H1 (cell line): ENCODE measurements around the gene LTA4H. TPM values are rescaled to one million over a fixed set of nuclear protein-coding genes. Genes with fewer than 3 reads are reported as not detected.

Experiments
- CTCF ChIA-PET: fragments of 300-600 bp; sonication (Branson Sonifier 250); formaldehyde crosslinking; loops from one replicate; lab custom pipeline; 2021; ENCODE audit not compliant: partially characterized antibody; lab: Charles Lee
- POLR2A ChIA-PET: fragments of 300-600 bp; sonication (Branson Sonifier 250); formaldehyde crosslinking; loops from one replicate; lab custom pipeline; 2021; ENCODE audit warnings: inconsistent platforms; ENCODE audit not compliant: partially characterized antibody; lab: Charles Lee
- DNase-seq, 2 experiments: peaks; one replicate each; pipeline versions ENCODE4 v3.0.0 to v3.0.0-alpha.2; 2010 to 2022; ENCODE audit warnings: low spot score in 2 of 2, low read depth in 1 of 2, mixed read lengths in 1 of 2
- FAIRE-seq: peaks from 2 replicates; lab custom pipeline; 2011; peaks lifted over from hg19 to GRCh38; lab: Jason Lieb, UNC
- H2AFZ ChIP-seq: 2 replicates; pipeline ENCODE4 v1.8.1; 2012; ENCODE audit warnings: low read length, inconsistent platforms
- H2AK5ac ChIP-seq: 2 replicates; pipeline ENCODE4 v1.6.1; 2013; ENCODE audit warnings: low read depth, low read length
- H2BK120ac ChIP-seq: replicated peaks from 2 replicates; pipeline ENCODE3; 2013; ENCODE audit warnings: low read depth, low read length, inconsistent platforms
- H2BK12ac ChIP-seq: 2 replicates; pipeline ENCODE4 v1.6.1; 2013; ENCODE audit warnings: low read depth, low read length
- H2BK15ac ChIP-seq: 2 replicates; pipeline ENCODE4 v1.6.1; 2013; ENCODE audit warnings: low read length
- H2BK20ac ChIP-seq: 2 replicates; pipeline ENCODE4 v1.6.1; 2013; ENCODE audit warnings: low read length
- H2BK5ac ChIP-seq: 2 replicates; pipeline ENCODE4 v1.6.1; 2013; ENCODE audit warnings: low read depth, low read length
- H3K14ac ChIP-seq: 2 replicates; pipeline ENCODE4 v1.6.1; 2013; ENCODE audit warnings: inconsistent platforms; ENCODE audit not compliant: insufficient read length
- H3K18ac ChIP-seq: 2 replicates; pipeline ENCODE4 v1.6.1; 2013; ENCODE audit warnings: low read length; ENCODE audit errors: extremely low read depth
- H3K23ac ChIP-seq: 2 replicates; pipeline ENCODE4 v1.6.1; 2013; ENCODE audit warnings: inconsistent platforms; ENCODE audit not compliant: insufficient read length
- H3K23me2 ChIP-seq: 2 replicates; pipeline ENCODE4 v1.6.1; 2013; ENCODE audit warnings: low read depth, low read length
- H3K27ac ChIP-seq: 2 replicates; pipeline ENCODE4 v1.6.1; 2011; ENCODE audit warnings: low read depth, low read length, inconsistent platforms
- H3K27me3 ChIP-seq, 4 experiments: replicated peaks in 1 of 4; 1 replicate in 1 of 4; 2 replicates in 3 of 4; pipeline versions ENCODE4 v1.6.1 to v1.8.1; 2011 to 2013; ENCODE audit warnings: low read length in 3 of 4, mild to moderate bottlenecking in 3 of 4, inconsistent platforms in 2 of 4, mixed read lengths in 2 of 4, moderate library complexity in 1 of 4; ENCODE audit not compliant: control insufficient read depth in 3 of 4, insufficient read depth in 3 of 4; ENCODE audit errors: extremely low read depth in 1 of 4
- H3K36me3 ChIP-seq, 4 experiments: 2 replicates each; pipeline versions ENCODE4 v1.6.1 to v1.8.1; 2011 to 2013; ENCODE audit warnings: mild to moderate bottlenecking in 4 of 4, low read length in 3 of 4, moderate library complexity in 2 of 4, control low read depth in 1 of 4, inconsistent platforms in 1 of 4; ENCODE audit not compliant: insufficient read depth in 4 of 4, control insufficient read depth in 2 of 4
- H3K4ac ChIP-seq: replicated peaks from 2 replicates; pipeline ENCODE3; 2013; ENCODE audit warnings: low read length, low read depth, mixed read lengths, inconsistent platforms; ENCODE audit not compliant: insufficient read length
- H3K4me1 ChIP-seq, 4 experiments: replicated peaks in 1 of 4; 1 replicate in 1 of 4; 2 replicates in 3 of 4; pipeline versions ENCODE4 v1.6.1 to v1.8.1; 2011 to 2013; ENCODE audit warnings: low read length in 3 of 4, inconsistent platforms in 2 of 4, mixed read lengths in 1 of 4; ENCODE audit not compliant: insufficient read depth in 4 of 4, control insufficient read depth in 3 of 4
- H3K4me2 ChIP-seq, 2 experiments: 2 replicates each; pipeline versions ENCODE4 v1.6.1 to v1.8.1; 2011 to 2013; ENCODE audit warnings: low read depth in 2 of 2, low read length in 2 of 2, control low read depth in 1 of 2, inconsistent platforms in 1 of 2, mild to moderate bottlenecking in 1 of 2; ENCODE audit not compliant: insufficient read depth in 1 of 2
- H3K4me3 ChIP-seq, 4 experiments: fragments of 200-600, 300-600 bp in 1 of 4; sonication (generic), shearing (Covaris generic), sonication (Bioruptor Twin) in 1 of 4; 2 replicates each; pipeline versions ENCODE4 v1.5.1 to v1.8.1; 2011 to 2016; ENCODE audit warnings: low read length in 4 of 4, low read depth in 3 of 4, control low read depth in 2 of 4, inconsistent platforms in 2 of 4, mild to moderate bottlenecking in 2 of 4, mixed read lengths in 1 of 4, moderate library complexity in 1 of 4; ENCODE audit not compliant: insufficient read depth in 2 of 4; ENCODE audit errors: extremely low read depth in 1 of 4
- H3K56ac ChIP-seq: replicated peaks from 2 replicates; pipeline ENCODE3; 2013; ENCODE audit warnings: low read depth, mild to moderate bottlenecking, mixed read lengths, low read length, inconsistent platforms; ENCODE audit not compliant: insufficient read length
- H3K79me1 ChIP-seq: 2 replicates; pipeline ENCODE4 v1.6.1; 2013; ENCODE audit warnings: low read depth, low read length, control low read depth
- H3K79me2 ChIP-seq, 2 experiments: 2 replicates each; pipeline versions ENCODE4 v1.6.1 to v1.8.1; 2012 to 2013; ENCODE audit warnings: low read length in 2 of 2, mild to moderate bottlenecking in 2 of 2, inconsistent platforms in 1 of 2; ENCODE audit not compliant: insufficient read depth in 2 of 2, control insufficient read depth in 1 of 2
- H3K9ac ChIP-seq, 4 experiments: replicated peaks in 1 of 4; 1 replicate in 1 of 4; 2 replicates in 3 of 4; pipeline versions ENCODE4 v1.6.1 to v1.8.1; 2011 to 2013; ENCODE audit warnings: low read depth in 3 of 4, low read length in 3 of 4, control low read depth in 2 of 4, mild to moderate bottlenecking in 2 of 4, moderate library complexity in 2 of 4, inconsistent platforms in 1 of 4; ENCODE audit errors: extremely low read depth in 1 of 4
- H3K9me3 ChIP-seq, 2 experiments: 2 replicates each; pipeline versions ENCODE4 v1.6.1 to v1.8.1; 2012 to 2013; ENCODE audit warnings: mild to moderate bottlenecking in 2 of 2, moderate library complexity in 2 of 2, control low read depth in 1 of 2, inconsistent platforms in 1 of 2, low read depth in 1 of 2, low read length in 1 of 2, mixed read lengths in 1 of 2; ENCODE audit not compliant: insufficient read depth in 2 of 2
- H4K20me1 ChIP-seq, 2 experiments: replicated peaks in 1 of 2; 2 replicates each; pipeline versions ENCODE3 to v1.8.1; 2011 to 2013; ENCODE audit warnings: inconsistent platforms in 2 of 2, low read length in 2 of 2, mild to moderate bottlenecking in 1 of 2; ENCODE audit not compliant: insufficient read depth in 2 of 2, control insufficient read depth in 1 of 2
- H4K5ac ChIP-seq: 2 replicates; pipeline ENCODE4 v1.6.1; 2013; ENCODE audit warnings: low read length, low read depth, mixed read lengths, inconsistent platforms; ENCODE audit not compliant: insufficient read length
- H4K8ac ChIP-seq: 2 replicates; pipeline ENCODE4 v1.8.0; 2013; ENCODE audit warnings: mild to moderate bottlenecking, moderate library complexity, low read length, inconsistent platforms; ENCODE audit not compliant: insufficient read depth; ENCODE audit errors: extremely low read depth
- H4K91ac ChIP-seq: replicated peaks from 2 replicates; pipeline ENCODE3; 2013; ENCODE audit warnings: low read length, mixed read lengths, inconsistent platforms; ENCODE audit not compliant: insufficient read length
- HDAC6 ChIP-seq: IDR thresholded peaks from one replicate; pipeline ENCODE4 v1.7.1; 2012; ENCODE audit warnings: low read depth, mild to moderate bottlenecking, inconsistent platforms, low read length, moderate library complexity
- JUND ChIP-seq: IDR thresholded peaks from 2 replicates; pipeline ENCODE4 v1.6.1; 2011; ENCODE audit warnings: mild to moderate bottlenecking, improper control_type of control experiment, low read length
- KDM5A ChIP-seq: fragments of 200-600 bp; IDR thresholded peaks from 2 replicates; pipeline ENCODE4 v1.7.1; 2012; ENCODE audit warnings: mild to moderate bottlenecking, low read length, inconsistent platforms, mixed read lengths
- ZNF274 ChIP-seq: IDR thresholded peaks from 2 replicates; pipeline ENCODE4 v1.7.0; 2012; ENCODE audit warnings: low read length, borderline replicate concordance; ENCODE audit errors: extremely low read depth
- WGBS, 2 experiments: shearing (Covaris generic) in 1 of 2; methylation state at CpG; one replicate each; pipeline versions ENCODE4 v1.1.6 to v1.1.7; 2013 to 2015; ENCODE audit warnings: low lambda C conversion rate in 2 of 2, mixed read lengths in 2 of 2, inconsistent platforms in 1 of 2, low coverage in 1 of 2, missing lambda C conversion rate in 1 of 2; ENCODE audit not compliant: insufficient replicate concordance in 2 of 2, insufficient coverage in 1 of 2, insufficient read length in 1 of 2; ENCODE audit errors: extremely low coverage in 1 of 2, missing lambda C conversion rate in 1 of 2; 5-methylcytosine and 5-hydroxymethylcytosine counted together
- polyA plus RNA-seq, 7 experiments: library from polyadenylated mRNA; depleted of rRNA in 3 of 7; stranded (reverse) in 5 of 7; unstranded in 2 of 7; fragments of >200 nt in 5 of 7; fragments of 200-250 nt in 2 of 7; gene quantifications; 1 replicate in 5 of 7; 2 replicates in 1 of 7; 4 replicates in 1 of 7; pipeline versions ENCODE4 v1.2.1 to v1.2.3, GENCODE V29; 2011 to 2013; ENCODE audit warnings: missing spikeins in 2 of 7, mixed read lengths in 2 of 7
- total RNA-seq: library from RNA; stranded (reverse); fragmentation: NEBNext Ultra II Directional; extraction: Animal tissue kit (Norgen Biotek cat#: 25700); gene quantifications from 2 replicates; pipeline ENCODE4 v1.2.1, GENCODE V29; 2021
- TF ChIP-seq, protein P1 (sequence below): IDR thresholded peaks from 2 replicates; pipeline ENCODE4 v1.6.1; 2012; ENCODE audit warnings: low read length, inconsistent platforms

The LTA4H gene
- total and polyA plus RNA-seq, 2 of the 8 experiments (the other 6 are each of a cell fraction or from before 2014, with no cell fraction given): 106 to 167 TPM

DNA sequence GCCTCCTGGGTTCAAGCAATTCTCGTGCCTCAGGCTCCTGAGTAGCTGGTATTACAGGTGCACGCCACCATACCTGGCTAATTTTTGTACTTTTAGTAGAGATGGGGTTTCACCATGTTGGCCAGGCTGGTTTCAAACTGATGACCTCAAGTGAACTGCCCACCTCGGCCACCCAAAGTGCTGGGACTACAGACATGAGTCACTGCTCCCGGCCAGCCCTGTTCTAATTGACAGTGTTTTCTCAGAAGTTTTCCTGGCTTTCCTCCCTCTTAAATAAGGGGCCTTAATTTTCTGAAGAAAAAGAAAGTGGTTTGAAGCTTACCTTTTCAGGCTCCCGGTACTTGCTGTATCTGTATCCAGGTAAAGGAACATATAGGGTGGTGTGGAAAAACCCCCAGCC lies 40.9 kb downstream of the LTA4H start:
- Histone ChIP-seq H3K4ac (no peak overlapping the region), H3K79me1 (no peaks in the 10 kb centered on the region), H4K8ac (no peak overlapping the region), H3K9me3 (no peaks in the 10 kb centered on the region; a peak in 1 of 4 replicates), H3K4me1 (peaks cover 0 to 3% (median 0%) of the 10 kb centered on the region in 4 experiments; a peak in 1 of 7 replicates), H3K23ac (no peak overlapping the region), H3K27ac (no peak overlapping the region), H2BK5ac (no peak overlapping the region), H3K4me3 (no peak overlapping the region), H3K36me3 (no peaks in the 10 kb centered on the region), H3K9ac (no peak overlapping the region), H2AFZ (no peak overlapping the region), H2BK120ac (no peak overlapping the region), H2BK15ac (no peak overlapping the region), H3K4me2 (no peak overlapping the region), H3K18ac (no peak overlapping the region), H3K14ac (no peak overlapping the region), H4K91ac (no peak overlapping the region), H4K5ac (no peak overlapping the region), H3K23me2 (no peaks in the 10 kb centered on the region), H3K27me3 (no peaks in the 10 kb centered on the region), H3K56ac (no peak overlapping the region), H4K20me1 (no peaks in the 10 kb centered on the region), H2AK5ac (no peak overlapping the region), H2BK20ac (no peak overlapping the region), H3K79me2 (no peaks in the 10 kb centered on the region), H2BK12ac (no peak overlapping the region)
- FAIRE-seq (no peak), DNase-seq (no peak)
- TF ChIP-seq JUND (no peak), HDAC6 (no peak), ZNF274 (no peak), KDM5A (no peak)
- TF ChIP-seq, protein P1, sequence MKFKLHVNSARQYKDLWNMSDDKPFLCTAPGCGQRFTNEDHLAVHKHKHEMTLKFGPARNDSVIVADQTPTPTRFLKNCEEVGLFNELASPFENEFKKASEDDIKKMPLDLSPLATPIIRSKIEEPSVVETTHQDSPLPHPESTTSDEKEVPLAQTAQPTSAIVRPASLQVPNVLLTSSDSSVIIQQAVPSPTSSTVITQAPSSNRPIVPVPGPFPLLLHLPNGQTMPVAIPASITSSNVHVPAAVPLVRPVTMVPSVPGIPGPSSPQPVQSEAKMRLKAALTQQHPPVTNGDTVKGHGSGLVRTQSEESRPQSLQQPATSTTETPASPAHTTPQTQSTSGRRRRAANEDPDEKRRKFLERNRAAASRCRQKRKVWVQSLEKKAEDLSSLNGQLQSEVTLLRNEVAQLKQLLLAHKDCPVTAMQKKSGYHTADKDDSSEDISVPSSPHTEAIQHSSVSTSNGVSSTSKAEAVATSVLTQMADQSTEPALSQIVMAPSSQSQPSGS: no peak
- ChIA-PET CTCF (interaction anchor here (1.8 to 8.7 kb wide), 4 partner anchors 16 to 76 kb away, joined by 4 to 149 read pairs (median 107); no protein-coding TSS in a partner anchor), POLR2A (no interaction called here)
- WGBS, 2 experiments: 93% methylated on average over 5 of the region's 5 CpGs; no CpG with 5 or more reads in 1 of the 2 experiments
